Effector memory CD8-positive, alpha-beta T cell (primary cell): ENCODE results near the gene IP6K3.

Experiments used
- ATAC-seq: fragments of 150-1000 bp; cut with Tn5 transposase; replicated peaks from 2 replicates; pipeline ENCODE4 v1.10.0; 2021; ENCODE audit warnings: mild to moderate bottlenecking, moderate library complexity
- DNase-seq, 3 experiments: peaks; one replicate each; pipeline ENCODE4 v3.0.0; 2021
- H3K27ac Mint-ChIP-seq, 2 donors: one replicate each; pipeline ENCODE4 v1.8.0; 2022; ENCODE audit warnings: mild to moderate bottlenecking in 2 of 2, mixed read lengths in 2 of 2, moderate library complexity in 2 of 2
- H3K27me3 Mint-ChIP-seq, 2 donors: one replicate each; pipeline ENCODE4 v1.8.0; 2022; ENCODE audit warnings: mixed read lengths in 2 of 2
- H3K36me3 Mint-ChIP-seq: one replicate; pipeline ENCODE4 v1.8.0; 2022; ENCODE audit warnings: mild to moderate bottlenecking, moderate library complexity, mixed read lengths; ENCODE audit not compliant: insufficient read depth
- H3K4me1 Mint-ChIP-seq, 2 donors: one replicate each; pipeline ENCODE4 v1.8.0; 2022; ENCODE audit warnings: low read depth in 2 of 2, mixed read lengths in 2 of 2
- H3K4me3 Mint-ChIP-seq, 2 donors: one replicate each; pipeline ENCODE4 v1.8.0; 2022; ENCODE audit warnings: mild to moderate bottlenecking in 2 of 2, mixed read lengths in 2 of 2, moderate library complexity in 2 of 2
- H3K9me3 Mint-ChIP-seq, 2 donors: one replicate each; pipeline ENCODE4 v1.8.0; 2022; ENCODE audit warnings: mixed read lengths in 2 of 2

The IP6K3 gene

GRCh38 chr6:33784787-33785186, 38.1 kb upstream of the IP6K3 start:
- no peak overlapping the region for H3K27ac Mint-ChIP-seq
- peaks cover 64% of the 10 kb centered on the region for H3K36me3 Mint-ChIP-seq
- H3K9me3 Mint-ChIP-seq, result no peaks in the 10 kb centered on the region
- ATAC-seq (no peak), DNase-seq (no peak)
- peak overlapping the region; percentile 36 to 88 for H3K4me3 Mint-ChIP-seq
- H3K27me3 Mint-ChIP-seq, result no peaks in the 10 kb centered on the region
- peaks cover 50 to 62% of the 10 kb centered on the region in 2 donors for H3K4me1 Mint-ChIP-seq

DNA sequence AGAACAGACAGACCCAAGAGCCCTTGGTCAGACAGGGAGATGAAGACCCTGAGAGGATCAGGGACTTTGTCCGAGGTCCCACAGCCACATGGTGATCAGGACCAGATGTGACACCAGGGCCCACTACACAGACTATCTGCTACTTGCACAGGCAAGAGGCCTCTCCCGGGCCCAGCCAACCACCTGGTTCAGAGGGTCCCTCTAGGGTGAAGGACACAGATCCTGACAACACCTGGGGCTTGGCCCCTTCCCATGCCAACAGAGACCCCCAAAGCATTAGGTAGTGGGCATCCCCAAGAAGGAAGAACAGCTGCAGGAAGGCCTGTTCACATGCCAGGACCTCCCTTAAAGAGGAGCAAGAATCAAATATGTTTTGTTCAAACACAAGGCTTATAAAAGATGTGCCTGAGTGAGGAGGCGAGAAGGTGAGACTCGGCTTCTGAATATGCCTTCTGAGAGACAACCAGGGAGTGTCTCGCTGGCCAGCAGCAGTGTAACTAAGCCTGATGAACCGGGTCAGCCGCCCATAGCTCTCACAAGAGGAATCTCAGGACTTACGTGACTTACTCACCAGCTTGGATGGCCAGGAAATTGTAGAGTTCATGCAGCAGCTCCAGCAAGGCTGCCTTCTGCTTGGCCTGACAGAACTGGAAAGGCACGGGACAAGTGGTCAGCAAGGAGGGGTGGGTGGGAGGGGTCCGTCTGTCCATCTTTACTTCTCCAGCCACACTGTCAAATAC, 37.2 kb upstream of the IP6K3 start:
- Mint-ChIP-seq H3K27ac (peak overlapping the region in 1 of 2 donors; percentile 35), H3K27me3 (no peaks in the 10 kb centered on the region), H3K9me3 (no peaks in the 10 kb centered on the region), H3K4me1 (peaks cover 44 to 53% of the 10 kb centered on the region in 2 donors), H3K4me3 (peak overlapping the region in 1 of 2 donors; percentile 6), H3K36me3 (peaks cover 64% of the 10 kb centered on the region)
- ATAC-seq (no peak), DNase-seq (no peak)

GRCh38 chr6:33782561-33782960, 35.9 kb upstream of the IP6K3 start:
- Mint-ChIP-seq H3K36me3 (peaks cover 72% of the 10 kb centered on the region), H3K4me1 (peaks cover 39 to 47% of the 10 kb centered on the region in 2 donors), H3K4me3 (no peak overlapping the region), H3K9me3 (no peaks in the 10 kb centered on the region), H3K27me3 (no peaks in the 10 kb centered on the region), H3K27ac (no peak overlapping the region)
- DNase-seq (no peak), ATAC-seq (no peak)

DNA sequence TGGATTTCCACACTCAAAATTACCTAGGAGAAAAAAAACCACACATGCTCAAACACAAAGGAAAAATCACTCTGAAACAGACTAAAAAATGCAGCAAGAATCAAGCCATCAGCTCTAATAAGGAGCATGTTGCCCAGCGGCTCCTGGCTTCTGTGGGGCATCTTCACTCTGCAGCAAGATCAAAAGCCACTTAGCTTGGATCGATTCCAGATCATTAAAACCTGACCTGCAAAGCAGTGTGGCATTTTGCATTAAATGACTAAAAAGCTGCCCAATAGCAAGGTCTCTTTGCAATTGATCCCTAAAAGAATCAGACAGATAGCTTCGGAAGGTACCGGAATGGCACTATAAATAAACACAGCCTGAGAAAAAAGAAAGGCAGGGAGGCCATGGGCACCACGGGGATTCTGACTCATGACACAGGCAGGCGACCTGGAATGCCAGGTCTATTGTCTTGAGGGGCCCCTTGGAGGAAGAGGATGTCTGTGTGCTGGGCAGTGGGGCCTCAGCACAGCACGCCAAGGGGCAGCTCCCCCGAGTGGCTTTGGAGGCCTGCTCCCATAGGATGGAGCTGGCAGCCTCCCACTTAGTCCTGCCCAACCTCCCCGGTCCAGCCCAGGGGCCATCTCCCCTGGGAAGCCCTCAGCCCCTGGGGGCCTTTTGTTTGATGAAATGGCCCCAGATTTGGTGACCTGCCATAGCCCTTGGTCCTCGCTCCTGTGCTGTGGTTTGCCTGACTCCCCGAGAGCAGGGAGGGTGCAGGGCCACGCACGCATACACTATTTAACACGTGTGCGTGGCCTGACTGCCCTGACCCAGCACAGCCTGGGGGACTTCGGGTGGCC, 34.6 kb upstream of the IP6K3 start:
- ATAC-seq (no peak), DNase-seq (no peak)
- Mint-ChIP-seq H3K27me3 (no peaks in the 10 kb centered on the region), H3K9me3 (no peaks in the 10 kb centered on the region), H3K4me1 (peaks cover 28 to 37% of the 10 kb centered on the region in 2 donors), H3K36me3 (peaks cover 83% of the 10 kb centered on the region), H3K4me3 (no peak overlapping the region), H3K27ac (no peak overlapping the region)

GRCh38 chr6:33779895-33780294, 33.2 kb upstream of the IP6K3 start:
- ATAC-seq (no peak), DNase-seq (no peak)
- H3K4me1 Mint-ChIP-seq, result peaks cover 18 to 22% of the 10 kb centered on the region in 2 donors
- H3K27me3 Mint-ChIP-seq, result no peaks in the 10 kb centered on the region
- H3K4me3 Mint-ChIP-seq, result no peak overlapping the region
- H3K27ac Mint-ChIP-seq, result no peak overlapping the region
- H3K36me3 Mint-ChIP-seq, result peaks cover 86% of the 10 kb centered on the region
- H3K9me3 Mint-ChIP-seq, result no peaks in the 10 kb centered on the region

DNA sequence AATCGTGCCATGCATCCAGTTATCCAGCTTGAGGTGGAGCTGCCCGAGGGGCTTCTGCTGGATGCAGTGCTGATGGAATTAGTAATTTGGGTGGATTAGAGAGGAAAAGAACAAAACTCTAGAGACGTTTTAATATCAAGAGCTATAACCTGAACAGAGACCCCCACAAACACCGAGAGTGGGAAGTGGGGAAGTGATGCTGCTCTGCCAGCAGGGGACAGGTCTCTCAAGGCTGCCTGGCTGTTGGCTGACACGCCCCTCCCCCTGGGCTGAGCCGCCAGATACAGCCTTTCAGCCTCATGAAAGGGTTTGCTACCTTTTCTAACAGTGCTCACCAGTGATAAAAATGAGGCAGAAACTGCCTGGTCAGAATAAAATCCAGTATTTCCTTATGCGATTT, 32.6 kb upstream of the IP6K3 start:
- Mint-ChIP-seq H3K27me3 (no peaks in the 10 kb centered on the region), H3K27ac (no peak overlapping the region)

DNA sequence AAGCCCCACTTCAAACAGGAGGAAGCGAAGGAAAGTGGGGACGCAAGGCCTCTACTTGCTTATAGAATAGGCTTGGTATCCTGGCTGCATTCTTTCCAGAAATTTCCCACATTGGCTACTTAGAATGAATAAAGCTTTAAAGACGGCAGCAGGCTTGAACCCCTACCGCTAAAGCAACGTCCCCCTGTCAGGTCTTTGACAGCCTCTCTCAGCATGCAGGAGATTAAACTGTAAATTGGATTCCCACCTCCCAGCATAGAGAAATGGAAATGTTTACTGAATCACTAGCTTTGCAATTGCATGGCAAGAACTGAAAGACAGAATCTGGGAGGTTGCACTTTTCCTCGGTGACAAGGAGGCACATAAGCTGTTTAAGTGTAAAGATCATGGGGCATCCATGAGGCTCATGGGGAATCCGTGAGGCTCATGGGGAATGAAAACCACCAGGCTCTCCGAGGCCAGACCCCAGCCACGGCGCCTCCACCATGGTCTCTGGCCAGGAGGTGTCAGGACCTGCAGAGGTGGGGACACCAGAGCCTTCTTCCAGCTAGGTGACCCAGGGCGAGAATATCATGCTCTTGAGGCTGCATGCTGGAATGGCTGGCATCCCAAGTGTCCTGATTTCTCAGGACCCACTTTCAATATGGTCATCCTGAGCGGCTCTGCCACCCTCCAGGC, 31.9 kb upstream of the IP6K3 start:
- Mint-ChIP-seq H3K27me3 (no peaks in the 10 kb centered on the region), H3K9me3 (no peaks in the 10 kb centered on the region), H3K4me3 (no peak overlapping the region), H3K27ac (no peak overlapping the region), H3K4me1 (peaks cover 9 to 10% of the 10 kb centered on the region in 2 donors), H3K36me3 (peaks cover 88% of the 10 kb centered on the region)
- DNase-seq (no peak), ATAC-seq (no peak)

More for the DNA sequence above, 32.6 kb upstream of the IP6K3 start:
- Mint-ChIP-seq H3K4me3 (no peak overlapping the region), H3K36me3 (peaks cover 87% of the 10 kb centered on the region), H3K9me3 (no peaks in the 10 kb centered on the region), H3K4me1 (peaks cover 13 to 17% of the 10 kb centered on the region in 2 donors)
- ATAC-seq (no peak), DNase-seq (no peak)

DNA sequence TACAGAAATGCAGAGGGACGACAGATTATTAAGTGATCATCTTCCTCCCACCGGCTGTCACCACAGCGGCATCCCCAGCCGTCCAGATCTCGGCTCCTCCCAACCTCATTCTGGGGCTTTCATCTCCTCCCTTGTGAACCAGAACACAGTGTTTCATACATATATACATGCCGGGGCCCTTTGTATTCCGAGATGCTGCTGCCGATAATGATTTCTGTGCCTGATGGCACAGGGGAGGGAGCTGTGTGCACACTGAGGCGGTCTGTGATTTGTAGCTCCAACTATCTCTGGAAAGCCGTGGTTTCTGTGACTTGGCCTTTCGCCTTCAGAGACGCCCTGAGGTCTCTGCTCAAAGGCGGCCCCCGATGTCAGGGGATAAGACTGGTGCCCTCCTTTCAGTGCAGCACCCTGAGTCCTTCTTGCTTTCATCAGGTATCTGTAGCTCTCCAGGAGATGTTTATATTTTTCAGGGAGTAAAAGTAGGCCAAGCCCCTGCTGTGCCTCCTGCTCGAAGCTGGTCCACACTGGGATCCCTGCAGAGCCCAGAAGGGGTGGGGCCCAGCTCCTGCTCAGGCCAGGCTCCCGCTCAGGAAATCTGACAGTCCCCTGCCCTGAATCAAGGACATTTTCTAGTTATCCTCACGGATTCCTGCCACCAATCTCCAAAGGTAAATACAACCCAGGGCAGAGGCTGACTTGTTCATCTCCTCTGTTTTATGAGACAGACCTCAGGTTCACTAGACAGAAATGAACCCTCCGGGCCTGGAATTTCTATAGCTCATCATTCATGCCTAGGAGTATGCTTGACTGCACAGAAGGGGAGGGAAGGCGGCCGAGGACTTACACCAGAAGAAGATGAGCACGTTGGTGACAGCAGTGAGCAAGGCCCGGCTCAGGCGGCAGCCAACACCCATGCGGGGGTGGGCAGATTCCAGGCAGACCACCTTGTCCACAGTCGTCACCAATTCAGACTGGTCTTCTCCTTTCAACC, 31.0 kb upstream of the IP6K3 start:
- peaks cover 8 to 9% of the 10 kb centered on the region in 2 donors for H3K4me1 Mint-ChIP-seq
- peaks cover 89% of the 10 kb centered on the region for H3K36me3 Mint-ChIP-seq
- no peaks in the 10 kb centered on the region for H3K9me3 Mint-ChIP-seq
- no peak overlapping the region for H3K27ac Mint-ChIP-seq
- H3K27me3 Mint-ChIP-seq, result no peaks in the 10 kb centered on the region
- DNase-seq (no peak), ATAC-seq (no peak)
- no peak overlapping the region for H3K4me3 Mint-ChIP-seq

- Mint-ChIP-seq H3K27me3 (no peaks in the 10 kb centered on the region), H3K9me3 (no peaks in the 10 kb centered on the region), H3K27ac (no peak overlapping the region), H3K36me3 (peaks cover 90% of the 10 kb centered on the region), H3K4me3 (no peak overlapping the region), H3K4me1 (peaks cover 5 to 9% of the 10 kb centered on the region in 2 donors)
- ATAC-seq, result no peak
- DNase-seq, result no peak
These were observed 30.1 kb upstream of the IP6K3 start for GRCh38 chr6:33776764-33777163.

DNA sequence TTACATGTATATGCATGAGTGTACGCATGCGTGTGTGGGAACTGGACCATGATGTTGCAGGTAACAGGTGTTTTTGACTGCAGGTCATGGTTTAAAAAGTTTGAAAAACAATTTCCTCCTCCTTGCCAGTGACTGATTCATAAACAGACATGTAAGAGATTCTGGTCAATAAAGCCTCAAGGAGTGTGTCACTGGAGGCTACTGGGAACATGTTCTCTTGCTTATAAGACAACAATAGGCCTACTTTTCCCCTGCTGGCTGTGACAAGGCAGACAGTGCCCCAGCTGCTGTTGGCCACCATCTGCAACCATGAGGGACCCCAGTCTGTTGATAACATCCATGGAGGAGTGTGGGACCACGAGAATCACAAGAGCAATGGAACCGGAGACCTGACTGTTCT, 29.5 kb upstream of the IP6K3 start:
- Mint-ChIP-seq H3K4me3 (no peak overlapping the region), H3K27me3 (no peaks in the 10 kb centered on the region), H3K9me3 (no peaks in the 10 kb centered on the region), H3K4me1 (peaks cover 8 to 10% of the 10 kb centered on the region in 2 donors), H3K27ac (peak overlapping the region in 1 of 2 donors; percentile 17), H3K36me3 (peaks cover 92% of the 10 kb centered on the region)
- ATAC-seq, result no peak
- DNase-seq, result no peak

DNA sequence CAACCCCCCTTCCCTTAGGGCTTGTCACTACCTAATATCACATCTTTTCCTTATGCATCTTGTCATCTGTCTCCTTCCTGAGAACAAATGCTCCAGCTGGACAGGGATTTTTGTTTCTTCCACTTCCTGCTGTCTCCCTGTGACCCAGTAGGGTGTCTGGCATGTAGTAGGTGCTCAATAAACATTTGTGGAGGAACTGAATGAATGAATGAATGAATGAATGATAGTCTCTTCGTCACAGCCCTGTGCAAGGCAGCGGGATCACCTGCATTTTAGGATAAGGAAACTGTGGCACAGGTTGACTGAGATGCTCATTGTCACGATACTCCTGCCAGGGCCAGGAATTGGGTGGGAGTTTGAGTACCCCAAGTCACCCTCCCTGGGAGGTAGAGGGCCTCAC, 28.1 kb upstream of the IP6K3 start:
- Mint-ChIP-seq H3K27me3 (no peaks in the 10 kb centered on the region), H3K36me3 (peaks cover 77% of the 10 kb centered on the region), H3K9me3 (no peaks in the 10 kb centered on the region), H3K27ac (no peak overlapping the region), H3K4me3 (no peak overlapping the region), H3K4me1 (peaks cover 10% of the 10 kb centered on the region in 2 donors)
- ATAC-seq (no peak), DNase-seq (no peak)

GRCh38 chr6:33772902-33773472, 26.3 kb upstream of the IP6K3 start:
- Mint-ChIP-seq H3K4me1 (peaks cover 12 to 14% of the 10 kb centered on the region in 2 donors), H3K36me3 (peaks cover 60% of the 10 kb centered on the region), H3K4me3 (no peak overlapping the region), H3K27me3 (peaks cover 0 to 9% of the 10 kb centered on the region in 2 donors), H3K27ac (peak overlapping the region in 1 of 2 donors; percentile 79), H3K9me3 (no peaks in the 10 kb centered on the region)
- ATAC-seq (no peak), DNase-seq (no peak)
